Fibroblast of lung (primary cell): ENCODE data around the gene PCDH9. TPM values are rescaled to one million over a fixed set of nuclear protein-coding genes. Genes with fewer than 3 reads are reported as not detected.

Experiments
- DNase-seq, 2 donors: peaks; one replicate each; pipeline versions ENCODE4 v3.0.0 to v3.0.0-alpha.2; 2010; ENCODE audit warnings: low read depth in 2 of 2
- H2AFZ ChIP-seq: 2 replicates; pipeline ENCODE4 v1.5.1; 2012; ENCODE audit warnings: low read length, control low read depth, inconsistent platforms
- H3K27ac ChIP-seq: 2 replicates; pipeline ENCODE4 v1.5.1; 2011; ENCODE audit warnings: low read length, control low read depth; ENCODE audit not compliant: insufficient read depth
- H3K27me3 ChIP-seq: 2 replicates; pipeline ENCODE4 v1.5.1; 2011; ENCODE audit warnings: mild to moderate bottlenecking, low read length; ENCODE audit not compliant: control insufficient read depth, insufficient read depth
- H3K36me3 ChIP-seq: 2 replicates; pipeline ENCODE4 v1.5.1; 2011; ENCODE audit warnings: low read length; ENCODE audit not compliant: control insufficient read depth, insufficient read depth
- H3K4me1 ChIP-seq: 2 replicates; pipeline ENCODE4 v1.5.1; 2011; ENCODE audit warnings: low read length; ENCODE audit not compliant: control insufficient read depth, insufficient read depth; ENCODE audit errors: extremely low read depth
- H3K4me2 ChIP-seq: 2 replicates; pipeline ENCODE4 v1.5.1; 2011; ENCODE audit warnings: low read length, control low read depth; ENCODE audit not compliant: insufficient read depth; ENCODE audit errors: extremely low read depth
- H3K4me3 ChIP-seq, 4 experiments: fragments of 200-600 bp in 1 of 4; sonication (generic) in 1 of 4; replicated peaks in 1 of 4; 2 replicates each; pipeline ENCODE4 v1.5.1; 2011 to 2016; ENCODE audit warnings: low read length in 4 of 4, low read depth in 3 of 4, mild to moderate bottlenecking in 3 of 4, control low read depth in 2 of 4, inconsistent platforms in 1 of 4, mixed read lengths in 1 of 4; ENCODE audit not compliant: insufficient read depth in 1 of 4; ENCODE audit errors: control extremely low read depth in 1 of 4
- H3K79me2 ChIP-seq: 2 replicates; pipeline ENCODE4 v1.5.1; 2012; ENCODE audit warnings: mild to moderate bottlenecking, low read length, inconsistent platforms; ENCODE audit not compliant: control insufficient read depth, insufficient read depth
- H3K9ac ChIP-seq: 2 replicates; pipeline ENCODE4 v1.5.1; 2011; ENCODE audit warnings: mild to moderate bottlenecking, low read length, control low read depth; ENCODE audit not compliant: insufficient read depth
- H3K9me3 ChIP-seq: 2 replicates; pipeline ENCODE4 v1.5.1; 2012; ENCODE audit warnings: low read depth, low read length; ENCODE audit not compliant: control insufficient read depth, insufficient read depth
- H4K20me1 ChIP-seq: 2 replicates; pipeline ENCODE4 v1.5.1; 2011; ENCODE audit warnings: low read length; ENCODE audit not compliant: control insufficient read depth, insufficient read depth; ENCODE audit errors: extremely low read depth
- CTCF ChIP-seq, 2 donors: IDR thresholded peaks in 1 of 2; conservative IDR thresholded peaks in 1 of 2; 1 replicate in 1 of 2; 2 replicates in 1 of 2; pipeline ENCODE4 v1.5.1; 2011 to 2012; ENCODE audit warnings: low read length in 2 of 2, control low read depth in 1 of 2, inconsistent platforms in 1 of 2, low read depth in 1 of 2, mild to moderate bottlenecking in 1 of 2
- EZH2 ChIP-seq: IDR thresholded peaks from 2 replicates; pipeline ENCODE4 v1.5.1; 2012; ENCODE audit warnings: low read length, control low read depth, mild to moderate bottlenecking; ENCODE audit errors: missing control alignments
- polyA plus RNA-seq, 2 donors: library from polyadenylated mRNA; depleted of rRNA in 1 of 2; stranded (reverse) in 1 of 2; unstranded in 1 of 2; fragments of >200 nt; gene quantifications; 2 replicates each; pipeline ENCODE4 v1.2.1, GENCODE V29; 2011 to 2012; ENCODE audit warnings: missing spikeins in 1 of 2
- total RNA-seq: library from RNA; depleted of rRNA; stranded (reverse); fragments of >200 nt; gene quantifications from 2 replicates; pipeline ENCODE4 v1.2.1, GENCODE V29; 2014

The PCDH9 gene
- total and polyA plus RNA-seq, 2 donors (not counting 1 experiment from before 2014, with no cell fraction given) = 0.50 to 0.67 TPM

DNA sequence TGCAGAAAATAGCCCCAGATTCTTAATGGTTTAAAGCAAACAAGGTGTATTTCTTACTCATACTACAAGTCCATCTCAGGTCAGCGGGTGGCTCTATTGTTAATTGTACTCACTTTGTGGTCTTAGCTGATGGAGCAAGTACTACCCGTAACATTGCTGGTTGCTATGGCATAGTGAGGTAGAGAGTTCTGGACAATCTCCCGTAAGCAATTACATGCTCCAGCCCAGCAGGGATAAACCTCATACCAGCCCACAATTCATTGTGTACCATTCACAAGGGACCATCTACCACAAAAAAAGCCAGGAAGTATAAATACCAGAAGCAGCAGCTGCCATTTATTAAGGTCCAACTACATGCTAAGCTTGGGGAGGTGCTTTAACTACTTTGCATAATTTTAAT is 167.1 kb downstream of the PCDH9 start:
- no peak for TF ChIP-seq CTCF (conservative IDR thresholded peaks at IDR 0.05 in 1 of 2, IDR thresholded peaks at IDR 0.05 in 1 of 2; ENCODE audit: low read depth in 1 of 2, low read length in 2 of 2)
- no peak for TF ChIP-seq EZH2
- no peak overlapping the region for H3K9ac ChIP-seq
- no peaks in the 10 kb centered on the region for H3K36me3 ChIP-seq
- H3K4me1 ChIP-seq = no peaks in the 10 kb centered on the region
- H4K20me1 ChIP-seq = no peaks in the 10 kb centered on the region
- no peaks in the 10 kb centered on the region for H3K9me3 ChIP-seq
- no peak overlapping the region for H3K4me3 ChIP-seq
- H2AFZ ChIP-seq = no peak overlapping the region
- H3K27me3 ChIP-seq = no peaks in the 10 kb centered on the region
- no peak overlapping the region for H3K27ac ChIP-seq
- DNase-seq = peak in 1 of 2 donors; percentile 46
- no peaks in the 10 kb centered on the region for H3K79me2 ChIP-seq
- H3K4me2 ChIP-seq = no peak overlapping the region

- DNase-seq = peak in 1 of 2 donors; percentile 58
- H3K79me2 ChIP-seq = no peaks in the 10 kb centered on the region
- H4K20me1 ChIP-seq = no peaks in the 10 kb centered on the region
- H3K4me2 ChIP-seq = no peak overlapping the region
- H3K4me1 ChIP-seq = no peaks in the 10 kb centered on the region
- no peak overlapping the region for H3K9ac ChIP-seq
- H3K9me3 ChIP-seq = no peaks in the 10 kb centered on the region
- TF ChIP-seq EZH2 (no peak), CTCF (conservative IDR thresholded peaks at IDR 0.05 in 1 of 2, IDR thresholded peaks at IDR 0.05 in 1 of 2; ENCODE audit: low read depth in 1 of 2, low read length in 2 of 2) (no peak)
- no peaks in the 10 kb centered on the region for H3K27me3 ChIP-seq
- H3K27ac ChIP-seq = no peak overlapping the region
- H3K4me3 ChIP-seq = no peak overlapping the region
- no peak overlapping the region for H2AFZ ChIP-seq
- no peaks in the 10 kb centered on the region for H3K36me3 ChIP-seq
These were observed 168.0 kb downstream of the PCDH9 start for GRCh38 chr13:67062160-67062559.

DNA sequence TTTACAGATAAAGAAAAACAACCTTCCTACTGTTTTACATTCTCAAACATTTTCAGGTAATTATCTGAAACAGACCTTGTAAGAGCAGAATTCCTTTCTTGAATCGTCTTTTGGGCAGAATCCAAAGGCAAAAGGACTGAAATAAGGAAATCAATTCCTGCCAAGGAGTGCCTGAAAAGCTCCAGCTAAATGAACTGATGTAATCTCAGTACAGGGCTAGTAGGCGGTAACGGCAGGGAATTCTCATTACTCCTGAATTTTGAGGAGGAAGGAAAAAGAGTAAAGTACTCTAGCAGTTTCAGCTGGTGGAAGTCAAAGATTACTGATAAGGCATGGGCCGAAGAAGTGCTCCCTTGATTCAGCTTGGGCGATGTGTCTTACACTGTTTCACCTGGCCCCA is 168.4 kb downstream of the PCDH9 start:
- Histone ChIP-seq H3K27ac (no peak overlapping the region), H3K4me1 (no peaks in the 10 kb centered on the region), H3K4me3 (no peak overlapping the region), H2AFZ (no peak overlapping the region), H3K9me3 (no peaks in the 10 kb centered on the region), H3K4me2 (no peak overlapping the region), H4K20me1 (no peaks in the 10 kb centered on the region), H3K36me3 (no peaks in the 10 kb centered on the region), H3K27me3 (no peaks in the 10 kb centered on the region), H3K79me2 (no peaks in the 10 kb centered on the region), H3K9ac (no peak overlapping the region)
- DNase-seq = peak; percentile 27 to 32
- no peak for TF ChIP-seq CTCF (conservative IDR thresholded peaks at IDR 0.05 in 1 of 2, IDR thresholded peaks at IDR 0.05 in 1 of 2; ENCODE audit: low read depth in 1 of 2, low read length in 2 of 2)
- no peak for TF ChIP-seq EZH2
